Esophagus muscularis mucosa (tissue), 4 donors: ENCODE results near the gene CIAPIN1. TPM values are rescaled to one million over a fixed set of nuclear protein-coding genes. Genes with fewer than 3 reads are reported as not detected.

Experiments
- DNase-seq: peaks from one replicate; pipeline ENCODE4 v3.0.0-alpha.2; 2017; ENCODE audit errors: extremely low spot score
- H3K27ac ChIP-seq, 4 donors: fragments of 200-600 bp; sonication (generic); replicated peaks in 1 of 4; 1 replicate in 3 of 4; 2 replicates in 1 of 4; pipeline ENCODE4 v1.5.1; 2016 to 2019; ENCODE audit warnings: mild to moderate bottlenecking in 1 of 4
- H3K27me3 ChIP-seq, 4 donors: fragments of 200-600 bp; sonication (generic); one replicate each; pipeline versions ENCODE4 v1.5.1 to v1.6.0; 2016 to 2019
- H3K36me3 ChIP-seq, 4 donors: fragments of 200-600 bp; sonication (generic); one replicate each; pipeline ENCODE4 v1.5.1; 2016 to 2019
- H3K4me1 ChIP-seq, 4 donors: fragments of 200-600 bp; sonication (generic); one replicate each; pipeline ENCODE4 v1.5.1; 2016 to 2019
- H3K4me3 ChIP-seq, 4 donors: fragments of 200-600 bp; sonication (generic); 1 replicate in 2 of 4; 2 replicates in 2 of 4; pipeline ENCODE4 v1.5.1; 2016 to 2019; ENCODE audit warnings: mild to moderate bottlenecking in 4 of 4, moderate library complexity in 1 of 4
- H3K9me3 ChIP-seq, 4 donors: fragments of 200-600 bp; sonication (generic); 1 replicate in 3 of 4; 2 replicates in 1 of 4; pipeline ENCODE4 v1.5.1; 2016 to 2019
- CTCF ChIP-seq, 3 experiments: fragments of 200-600 bp in 2 of 3; fragments of 450-650 bp in 1 of 3; sonication (generic) in 2 of 3; IDR thresholded peaks; one replicate each; pipeline ENCODE4 v1.5.1; 2017 to 2019; ENCODE audit warnings: antibody characterized with exemption in 3 of 3, mild to moderate bottlenecking in 2 of 3, moderate library complexity in 1 of 3
- EP300 ChIP-seq: sonication (generic); formaldehyde crosslinking; IDR thresholded peaks from one replicate; pipeline ENCODE4 v1.6.1; 2017; ENCODE audit warnings: antibody characterized with exemption
- POLR2A ChIP-seq: fragments of 450-650 bp; IDR thresholded peaks from one replicate; pipeline ENCODE4 v1.6.1; 2017; ENCODE audit warnings: antibody characterized with exemption, moderate library complexity, mild to moderate bottlenecking, low read depth
- POLR2AphosphoS5 ChIP-seq, 2 donors: sonication (generic); formaldehyde crosslinking; IDR thresholded peaks; one replicate each; pipeline ENCODE4 v1.6.1; 2017; ENCODE audit warnings: antibody characterized with exemption in 2 of 2
- WGBS: methylation state at CpG from one replicate; pipeline ENCODE4 v1.1.5; 2018; 5-methylcytosine and 5-hydroxymethylcytosine counted together
- intact Hi-C: fragments of 100-400 bp; cut with DNase I; formaldehyde crosslinking; loops from one replicate; pipeline ENCODE4 v1.15.1; 2023
- total RNA-seq, 4 donors: library from RNA; depleted of rRNA; stranded (reverse); fragments of >200 nt; gene quantifications; one replicate each; pipeline versions ENCODE4 v1.1.0 to v1.2.1, GENCODE V29; 2016

The CIAPIN1 gene
- total RNA-seq, 4 donors from 2014 or later, result 24.0 to 27.0 (median 26.0) TPM

DNA sequence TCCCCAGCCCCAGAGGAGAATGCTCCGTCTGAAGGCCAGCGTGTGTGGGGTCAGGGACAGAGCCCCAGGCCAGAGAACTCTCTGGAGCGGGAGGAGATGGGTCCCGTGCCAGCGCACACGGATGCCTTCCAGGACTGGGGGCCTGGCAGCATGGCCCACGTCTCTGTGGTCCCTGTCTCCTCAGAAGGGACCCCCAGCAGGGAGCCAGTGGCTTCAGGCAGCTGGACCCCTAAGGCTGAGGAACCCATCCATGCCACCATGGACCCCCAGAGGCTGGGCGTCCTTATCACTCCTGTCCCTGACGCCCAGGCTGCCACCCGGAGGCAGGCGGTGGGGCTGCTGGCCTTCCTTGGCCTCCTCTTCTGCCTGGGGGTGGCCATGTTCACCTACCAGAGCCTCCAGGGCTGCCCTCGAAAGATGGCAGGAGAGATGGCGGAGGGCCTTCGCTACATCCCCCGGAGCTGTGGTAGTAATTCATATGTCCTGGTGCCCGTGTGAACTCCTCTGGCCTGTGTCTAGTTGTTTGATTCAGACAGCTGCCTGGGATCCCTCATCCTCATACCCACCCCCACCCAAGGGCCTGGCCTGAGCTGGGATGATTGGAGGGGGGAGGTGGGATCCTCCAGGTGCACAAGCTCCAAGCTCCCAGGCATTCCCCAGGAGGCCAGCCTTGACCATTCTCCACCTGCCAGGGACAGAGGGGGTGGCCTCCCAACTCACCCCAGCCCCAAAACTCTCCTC lies 64.5 kb downstream of the CIAPIN1 start:
- TF ChIP-seq CTCF (IDR thresholded peaks at IDR 0.05) (no peak), POLR2AphosphoS5 (IDR thresholded peaks at IDR 0.05) (no peak), EP300 (no peak), POLR2A (no peak)
- peaks cover 4 to 22% (median 18%) of the 10 kb centered on the region in 4 donors for H3K36me3 ChIP-seq
- no peaks in the 10 kb centered on the region for H3K27me3 ChIP-seq
- peak overlapping the region; percentile 72 to 95 (median 84) for H3K27ac ChIP-seq
- no peak overlapping the region for H3K4me3 ChIP-seq
- H3K9me3 ChIP-seq, result no peaks in the 10 kb centered on the region
- peaks cover 61 to 84% (median 82%) of the 10 kb centered on the region in 4 donors for H3K4me1 ChIP-seq
- 77% methylated on average over 5 of the region's 16 CpGs for WGBS
- intact Hi-C loops, result no loop called here
- no peak for DNase-seq

- H3K27ac ChIP-seq, result peak overlapping the region; percentile 72 to 95 (median 84)
- H3K4me1 ChIP-seq, result peaks cover 69 to 89% (median 88%) of the 10 kb centered on the region in 4 donors
- H3K4me3 ChIP-seq, result no peak overlapping the region
- TF ChIP-seq CTCF (IDR thresholded peaks at IDR 0.05), result no peak
- no peak for TF ChIP-seq EP300
- no peak for TF ChIP-seq POLR2A
- no peak for TF ChIP-seq POLR2AphosphoS5 (IDR thresholded peaks at IDR 0.05)
- H3K36me3 ChIP-seq, result peaks cover 4 to 22% (median 18%) of the 10 kb centered on the region in 4 donors
- WGBS, result 92% methylated on average over 22 of the region's 35 CpGs
- H3K27me3 ChIP-seq, result no peaks in the 10 kb centered on the region
- intact Hi-C loops, result no loop called here
- no peak for DNase-seq
- no peaks in the 10 kb centered on the region for H3K9me3 ChIP-seq
These were observed 65.2 kb downstream of the CIAPIN1 start for GRCh38 chr16:57381791-57382534.

GRCh38 chr16:57380671-57381462 lies 66.3 kb downstream of the CIAPIN1 start:
- DNase-seq, result no peak
- no peaks in the 10 kb centered on the region for H3K27me3 ChIP-seq
- H3K27ac ChIP-seq, result peak overlapping the region; percentile 72 to 95 (median 84)
- H3K4me1 ChIP-seq, result peaks cover 61 to 89% (median 85%) of the 10 kb centered on the region in 4 donors
- H3K4me3 ChIP-seq, result no peak overlapping the region
- peaks cover 4 to 22% (median 18%) of the 10 kb centered on the region in 4 donors for H3K36me3 ChIP-seq
- no peaks in the 10 kb centered on the region for H3K9me3 ChIP-seq
- intact Hi-C loops, result no loop called here
- 80% methylated on average over 7 of the region's 8 CpGs for WGBS
- TF ChIP-seq EP300, result no peak
- peak in 1 of 2 donors; percentile 27 for TF ChIP-seq POLR2AphosphoS5 (IDR thresholded peaks at IDR 0.05)
- TF ChIP-seq POLR2A, result no peak
- TF ChIP-seq CTCF (IDR thresholded peaks at IDR 0.05), result no peak

- no peak for DNase-seq
- H3K27me3 ChIP-seq, result no peaks in the 10 kb centered on the region
- H3K4me3 ChIP-seq, result no peak overlapping the region
- peak overlapping the region; percentile 72 to 95 (median 84) for H3K27ac ChIP-seq
- WGBS, result 84% methylated on average over 10 of the region's 10 CpGs
- TF ChIP-seq POLR2A, result no peak
- peak in 1 of 2 donors; percentile 10 for TF ChIP-seq POLR2AphosphoS5 (IDR thresholded peaks at IDR 0.05)
- peaks cover 62 to 89% (median 86%) of the 10 kb centered on the region in 4 donors for H3K4me1 ChIP-seq
- intact Hi-C loops, result no loop called here
- no peaks in the 10 kb centered on the region for H3K9me3 ChIP-seq
- H3K36me3 ChIP-seq, result peaks cover 4 to 22% (median 18%) of the 10 kb centered on the region in 4 donors
These were observed 67.6 kb downstream of the CIAPIN1 start for GRCh38 chr16:57379579-57379978.

Other genes starting within 250 kb of the CIAPIN1 start
- 10 to 100 TPM; 58.1 to 77.4 (median 66.9) TPM for gene ARL2BP, start 202.1 kb downstream of the CIAPIN1 start, total RNA-seq
- gene PLLP, start 162.7 kb downstream of the CIAPIN1 start, total RNA-seq, result 10 to 100 TPM in 1 of 4 donors, 1 to 10 TPM in 3; 3.6 to 10.7 (median 6.4) TPM
- gene CCL22, start 88.6 kb downstream of the CIAPIN1 start, total RNA-seq, result not detected
- gene CX3CL1, start 74.9 kb downstream of the CIAPIN1 start, total RNA-seq, result 10 to 100 TPM; 26.8 to 40.4 (median 29.9) TPM
- gene CCL17, start 42.6 kb downstream of the CIAPIN1 start, total RNA-seq, result not detected
- gene COQ9, start 94 bp upstream of the CIAPIN1 start, total RNA-seq, result 100 to 1,000 TPM in 2 of 4 donors, 10 to 100 TPM in 2; 77.2 to 115 (median 93.3) TPM
- gene POLR2C, start 15.3 kb upstream of the CIAPIN1 start, total RNA-seq, result 100 to 1,000 TPM in 3 of 4 donors, 10 to 100 TPM in 1; 95.5 to 154 (median 107) TPM
- 10 to 100 TPM; 14.5 to 36.7 (median 29.4) TPM for gene DOK4, start 39.1 kb upstream of the CIAPIN1 start, total RNA-seq
- gene CCDC102A, start 89.2 kb upstream of the CIAPIN1 start, total RNA-seq, result 10 to 100 TPM; 22.7 to 54.9 (median 36.9) TPM
- under 1 TPM in 3 of 4 donors, not detected in 1; under 0.01 to 0.34 (median 0.17) TPM for gene ADGRG5, start 95.3 kb upstream of the CIAPIN1 start, total RNA-seq
- gene ADGRG1, start 181.2 kb upstream of the CIAPIN1 start, total RNA-seq, result 10 to 100 TPM; 17.4 to 21.4 (median 19.1) TPM
- gene ADGRG3, start 220.9 kb upstream of the CIAPIN1 start, total RNA-seq, result 1 to 10 TPM; 2.0 to 9.6 (median 3.7) TPM
- gene DRC7, start 247.4 kb upstream of the CIAPIN1 start, total RNA-seq, result under 1 TPM in 2 of 4 donors, not detected in 2; under 0.01 to 0.17 TPM